ENCODE data around the gene ATF2. TPM values are rescaled to one million over a fixed set of nuclear protein-coding genes. Genes with fewer than 3 reads are reported as not detected.

ATF2 gene, protein sequence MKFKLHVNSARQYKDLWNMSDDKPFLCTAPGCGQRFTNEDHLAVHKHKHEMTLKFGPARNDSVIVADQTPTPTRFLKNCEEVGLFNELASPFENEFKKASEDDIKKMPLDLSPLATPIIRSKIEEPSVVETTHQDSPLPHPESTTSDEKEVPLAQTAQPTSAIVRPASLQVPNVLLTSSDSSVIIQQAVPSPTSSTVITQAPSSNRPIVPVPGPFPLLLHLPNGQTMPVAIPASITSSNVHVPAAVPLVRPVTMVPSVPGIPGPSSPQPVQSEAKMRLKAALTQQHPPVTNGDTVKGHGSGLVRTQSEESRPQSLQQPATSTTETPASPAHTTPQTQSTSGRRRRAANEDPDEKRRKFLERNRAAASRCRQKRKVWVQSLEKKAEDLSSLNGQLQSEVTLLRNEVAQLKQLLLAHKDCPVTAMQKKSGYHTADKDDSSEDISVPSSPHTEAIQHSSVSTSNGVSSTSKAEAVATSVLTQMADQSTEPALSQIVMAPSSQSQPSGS
- 10 to 100 TPM; 55.0 to 57.5 TPM for total RNA-seq

DNA sequence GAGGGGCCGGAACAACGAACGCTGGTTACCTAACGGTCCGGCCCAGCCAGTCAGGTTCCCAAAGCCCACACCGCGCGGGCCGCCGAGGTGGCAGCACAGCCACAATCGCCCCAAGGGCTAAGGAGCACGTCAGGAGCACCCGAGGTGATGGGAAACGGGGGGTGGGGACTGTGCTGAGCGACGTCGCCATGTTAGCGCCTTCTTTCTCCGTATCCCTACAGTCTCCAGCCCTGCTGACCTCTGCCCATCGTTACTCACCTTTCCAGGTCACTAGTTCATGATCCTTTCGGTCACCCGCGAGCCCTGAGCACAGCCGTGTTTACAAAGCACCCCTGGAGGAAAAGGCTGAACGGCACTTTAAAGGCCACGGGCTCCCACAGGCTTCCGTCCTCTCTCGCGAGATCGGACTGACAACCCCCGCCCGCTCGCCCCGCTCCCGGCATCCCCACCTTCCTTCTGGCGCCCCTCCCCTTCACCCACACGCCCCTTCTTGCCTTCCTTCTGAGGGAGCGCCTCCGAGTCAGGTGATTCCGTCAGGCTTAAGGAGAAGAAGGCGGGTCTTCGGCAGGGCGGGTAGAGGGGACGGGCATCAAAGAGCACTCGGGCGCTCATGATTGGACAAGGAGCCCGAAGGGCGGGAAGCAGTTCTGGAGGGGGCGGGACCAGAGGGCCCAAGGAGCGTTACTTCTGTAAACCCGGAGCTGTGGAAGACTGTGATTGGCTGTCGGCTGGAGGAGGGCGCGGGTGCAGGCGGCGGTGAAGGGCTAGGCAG, at the start of gene ATF2:
ATF2 (minus strand) TSS at position 412 of the 772 bp plus-strand sequence. CDS start 31,760 bp downstream, outside the sequence.

GRCh38 chr2:175181104-175181876, 13.3 kb upstream of the ATF2 start, which contains the start of gene ATP5MC3:
Gene ATP5MC3 (minus strand): TSS chr2:175181710. CDS start chr2:175181393, 317 bp downstream.

Small RNA genes lying within 50 kb of the gene (microRNA-seq; reads per million reads assigned to microRNA genes)
- not detected for gene MIR933 (ENCODE audit: borderline microRNAs expressed, borderline replicate concordance)

Other genes with a start within 250 kb of the ATF2 start
- under 1 TPM; 0.55 to 0.63 TPM for gene CHN1, start 162.8 kb downstream of the ATF2 start, total RNA-seq
- gene ATP5MC3, start 13.5 kb upstream of the ATF2 start, total RNA-seq = 100 to 1,000 TPM; 181 to 194 TPM

All from activated naive CD4-positive, alpha-beta T cell treated with anti-CD3 and anti-CD28 coated beads, Interleukin-2, amount 10 ng/mL, durations not matched to agents 5 hours and 36 hours (primary cell).